ENCODE results near the gene LYL1.

The LYL1 gene

GRCh38 chr19:13116282-13117175 is 13.9 kb upstream of the LYL1 start, which contains the start of gene TRMT1:
TSS of gene TRMT1 (minus strand) at chr19:13116740. CDS start at chr19:13116399, 341 bp downstream.
- peak within 1 kb of the TSS; percentile 84 for H3K4me3 ChIP-seq (ENCODE audit: low read length)
- peak; percentile 97 for DNase-seq (ENCODE audit: low read depth)
- TF ChIP-seq CTCF (IDR thresholded peaks at IDR 0.05; ENCODE audit: insufficient read depth, low read depth, low read length, missing control alignments), result no peak

DNA sequence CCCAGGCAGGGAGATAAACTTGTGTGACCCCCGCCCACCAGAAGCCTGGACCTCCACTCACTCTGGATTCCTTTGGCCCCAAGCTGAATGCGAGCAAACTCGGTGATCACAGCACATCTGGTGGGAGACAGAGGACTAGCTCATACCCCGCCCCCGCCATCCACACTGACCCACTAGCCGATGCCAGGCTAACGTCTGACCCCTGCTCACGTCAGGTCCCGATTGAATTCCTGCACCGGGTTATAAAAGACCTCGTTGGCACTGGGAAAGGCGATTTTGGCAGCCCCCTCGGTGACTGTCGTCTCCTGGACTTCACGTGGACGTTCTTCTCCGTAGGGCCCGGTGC is 13.3 kb upstream of the LYL1 start:
- peak overlapping the region; percentile 84 for H3K4me3 ChIP-seq (ENCODE audit: low read length)
- no peak for TF ChIP-seq CTCF (IDR thresholded peaks at IDR 0.05; ENCODE audit: insufficient read depth, low read depth, low read length, missing control alignments)
- no peak for DNase-seq (ENCODE audit: low read depth)

GRCh38 chr19:13112555-13112954 is 9.9 kb upstream of the LYL1 start:
- H3K4me3 ChIP-seq (ENCODE audit: low read length), result no peak overlapping the region
- DNase-seq (ENCODE audit: low read depth), result no peak
- TF ChIP-seq CTCF (IDR thresholded peaks at IDR 0.05; ENCODE audit: insufficient read depth, low read depth, low read length, missing control alignments), result no peak

GRCh38 chr19:13110099-13110610 is 7.5 kb upstream of the LYL1 start:
- TF ChIP-seq CTCF (IDR thresholded peaks at IDR 0.05; ENCODE audit: insufficient read depth, low read depth, low read length, missing control alignments), result no peak
- H3K4me3 ChIP-seq (ENCODE audit: low read length), result no peak overlapping the region
- DNase-seq (ENCODE audit: low read depth), result no peak

- no peak for DNase-seq (ENCODE audit: low read depth)
Observed at GRCh38 chr19:13109361-13110098, 6.9 kb upstream of the LYL1 start.

More at GRCh38 chr19:13109361-13110098, 6.9 kb upstream of the LYL1 start:
- no peak for TF ChIP-seq CTCF (IDR thresholded peaks at IDR 0.05; ENCODE audit: insufficient read depth, low read depth, low read length, missing control alignments)
- no peak overlapping the region for H3K4me3 ChIP-seq (ENCODE audit: low read length)

Measured in epithelial cell of esophagus (primary cell).